ENCODE results near the gene PNPLA2. TPM values are rescaled to one million over a fixed set of nuclear protein-coding genes. Genes with fewer than 3 reads are reported as not detected.

The PNPLA2 gene
- total RNA-seq, 1 experiment from 2014 or later: 66.5 TPM

GRCh38 chr11:842370-843002, 23.8 kb downstream of the PNPLA2 start, which contains the start of the genes POLR2L and TSPAN4 (continued):
- TF ChIP-seq, protein P1, sequence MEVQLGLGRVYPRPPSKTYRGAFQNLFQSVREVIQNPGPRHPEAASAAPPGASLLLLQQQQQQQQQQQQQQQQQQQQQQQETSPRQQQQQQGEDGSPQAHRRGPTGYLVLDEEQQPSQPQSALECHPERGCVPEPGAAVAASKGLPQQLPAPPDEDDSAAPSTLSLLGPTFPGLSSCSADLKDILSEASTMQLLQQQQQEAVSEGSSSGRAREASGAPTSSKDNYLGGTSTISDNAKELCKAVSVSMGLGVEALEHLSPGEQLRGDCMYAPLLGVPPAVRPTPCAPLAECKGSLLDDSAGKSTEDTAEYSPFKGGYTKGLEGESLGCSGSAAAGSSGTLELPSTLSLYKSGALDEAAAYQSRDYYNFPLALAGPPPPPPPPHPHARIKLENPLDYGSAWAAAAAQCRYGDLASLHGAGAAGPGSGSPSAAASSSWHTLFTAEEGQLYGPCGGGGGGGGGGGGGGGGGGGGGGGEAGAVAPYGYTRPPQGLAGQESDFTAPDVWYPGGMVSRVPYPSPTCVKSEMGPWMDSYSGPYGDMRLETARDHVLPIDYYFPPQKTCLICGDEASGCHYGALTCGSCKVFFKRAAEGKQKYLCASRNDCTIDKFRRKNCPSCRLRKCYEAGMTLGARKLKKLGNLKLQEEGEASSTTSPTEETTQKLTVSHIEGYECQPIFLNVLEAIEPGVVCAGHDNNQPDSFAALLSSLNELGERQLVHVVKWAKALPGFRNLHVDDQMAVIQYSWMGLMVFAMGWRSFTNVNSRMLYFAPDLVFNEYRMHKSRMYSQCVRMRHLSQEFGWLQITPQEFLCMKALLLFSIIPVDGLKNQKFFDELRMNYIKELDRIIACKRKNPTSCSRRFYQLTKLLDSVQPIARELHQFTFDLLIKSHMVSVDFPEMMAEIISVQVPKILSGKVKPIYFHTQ (CRISPR knock-in tag; IDR thresholded peaks at IDR 0.05): no peak
- TF ChIP-seq MYBL2 (CRISPR knock-in tag; IDR thresholded peaks at IDR 0.05) (0 out of 2 replicates have a peak, but pooled peaks have one; percentile 55), RELA (CRISPR knock-in tag; IDR thresholded peaks at IDR 0.05; ENCODE audit: borderline replicate concordance) (peak; percentile 62; the same call in 1 of the 2 replicates), EMX1 (CRISPR knock-in tag; IDR thresholded peaks at IDR 0.05) (0 out of 2 replicates have a peak, but pooled peaks have one; percentile 51), ZNF671 (CRISPR knock-in tag; IDR thresholded peaks at IDR 0.05) (no peak), IRF2 (CRISPR knock-in tag; IDR thresholded peaks at IDR 0.05; ENCODE audit: borderline replicate concordance, low read depth) (no peak)
- TF ChIP-seq, protein P2, sequence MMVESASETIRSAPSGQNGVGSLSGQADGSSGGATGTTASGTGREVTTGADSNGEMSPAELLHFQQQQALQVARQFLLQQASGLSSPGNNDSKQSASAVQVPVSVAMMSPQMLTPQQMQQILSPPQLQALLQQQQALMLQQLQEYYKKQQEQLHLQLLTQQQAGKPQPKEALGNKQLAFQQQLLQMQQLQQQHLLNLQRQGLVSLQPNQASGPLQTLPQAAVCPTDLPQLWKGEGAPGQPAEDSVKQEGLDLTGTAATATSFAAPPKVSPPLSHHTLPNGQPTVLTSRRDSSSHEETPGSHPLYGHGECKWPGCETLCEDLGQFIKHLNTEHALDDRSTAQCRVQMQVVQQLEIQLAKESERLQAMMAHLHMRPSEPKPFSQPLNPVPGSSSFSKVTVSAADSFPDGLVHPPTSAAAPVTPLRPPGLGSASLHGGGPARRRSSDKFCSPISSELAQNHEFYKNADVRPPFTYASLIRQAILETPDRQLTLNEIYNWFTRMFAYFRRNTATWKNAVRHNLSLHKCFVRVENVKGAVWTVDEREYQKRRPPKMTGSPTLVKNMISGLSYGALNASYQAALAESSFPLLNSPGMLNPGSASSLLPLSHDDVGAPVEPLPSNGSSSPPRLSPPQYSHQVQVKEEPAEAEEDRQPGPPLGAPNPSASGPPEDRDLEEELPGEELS (CRISPR knock-in tag; IDR thresholded peaks at IDR 0.05): peak; percentile 68; the same call in 1 of the 2 replicates

GRCh38 chr11:843086-843734, 24.5 kb downstream of the PNPLA2 start:
- H3K27ac Mint-ChIP-seq: no peak overlapping the region
- CTCF ChIA-PET: interaction anchor here (0.6 to 5.9 kb wide), 7 partner anchors 9 to 116 kb away, joined by 3 to 82 read pairs (median 7); partner anchors contain the start of genes CD151 and CRACR2B
- no peak for DNase-seq (ENCODE audit: low spot score)
- H3K4me3 Mint-ChIP-seq: peak overlapping the region; percentile 75
- no peaks in the 10 kb centered on the region for H3K9me3 Mint-ChIP-seq
- ATAC-seq: no peak
- H3K4me1 Mint-ChIP-seq: peaks cover 23% of the 10 kb centered on the region
- POLR2A ChIA-PET: interaction anchor here (0.7 to 2.9 kb wide), 12 partner anchors 9 to 101 kb away, joined by 3 to 35 read pairs (median 6); partner anchors contain the start of genes CD151, CRACR2B and PNPLA2
- TF ChIP-seq CTCF (IDR thresholded peaks at IDR 0.05): 0 out of 2 replicates have a peak, but pooled peaks have one; percentile 3
- no peak for TF ChIP-seq NR3C1 (CRISPR knock-in tag; conservative IDR thresholded peaks at IDR 0.05; ENCODE audit: low read depth)
- H3K36me3 Mint-ChIP-seq: peaks cover 13% of the 10 kb centered on the region
- no peaks in the 10 kb centered on the region for H3K27me3 Mint-ChIP-seq (ENCODE audit: low read depth)

GRCh38 chr11:843818-844692, 25.3 kb downstream of the PNPLA2 start:
- ChIA-PET CTCF (interaction anchor here (0.6 to 5.9 kb wide), 15 partner anchors 12 to 703 kb away, joined by 3 to 82 read pairs (median 4); partner anchors contain the start of genes CD151, CRACR2B, PNPLA2 and RPLP2), POLR2A (interaction anchor here (0.7 to 2.9 kb wide), 17 partner anchors 10 to 206 kb away, joined by 3 to 35 read pairs (median 4); partner anchors contain the start of genes CRACR2B, GATD1, PNPLA2 and TALDO1)
- H3K9me3 Mint-ChIP-seq: no peaks in the 10 kb centered on the region
- H3K27me3 Mint-ChIP-seq (ENCODE audit: low read depth): no peaks in the 10 kb centered on the region
- H3K4me1 Mint-ChIP-seq: peaks cover 21% of the 10 kb centered on the region
- H3K36me3 Mint-ChIP-seq: peaks cover 8% of the 10 kb centered on the region
- ATAC-seq (peak; percentile 64), DNase-seq (ENCODE audit: low spot score) (peak; percentile 88)
- peak overlapping the region; percentile 75 for H3K4me3 Mint-ChIP-seq
- peak overlapping the region; percentile 60; the same call in 1 of the 2 replicates for H3K27ac Mint-ChIP-seq
- TF ChIP-seq FOXK1 (CRISPR knock-in tag; IDR thresholded peaks at IDR 0.05) (peak; percentile 92), TEAD4 (CRISPR knock-in tag; IDR thresholded peaks at IDR 0.05) (peak; percentile 99), IRF2 (CRISPR knock-in tag; IDR thresholded peaks at IDR 0.05; ENCODE audit: borderline replicate concordance, low read depth) (no peak), CBFB (CRISPR knock-in tag; IDR thresholded peaks at IDR 0.05; ENCODE audit: low read depth) (no peak), ZBTB21 (CRISPR knock-in tag; IDR thresholded peaks at IDR 0.05; ENCODE audit: borderline replicate concordance) (no peak), PRRX2 (CRISPR knock-in tag; IDR thresholded peaks at IDR 0.05) (no peak), FOXP1 (CRISPR knock-in tag; IDR thresholded peaks at IDR 0.05; ENCODE audit: borderline replicate concordance) (no peak; the same call in 1 of the 2 replicates), TP53 (CRISPR knock-in tag; IDR thresholded peaks at IDR 0.05) (no peak), ZNF396 (CRISPR knock-in tag; IDR thresholded peaks at IDR 0.05; ENCODE audit: borderline replicate concordance) (no peak)
- TF ChIP-seq, protein P3, sequence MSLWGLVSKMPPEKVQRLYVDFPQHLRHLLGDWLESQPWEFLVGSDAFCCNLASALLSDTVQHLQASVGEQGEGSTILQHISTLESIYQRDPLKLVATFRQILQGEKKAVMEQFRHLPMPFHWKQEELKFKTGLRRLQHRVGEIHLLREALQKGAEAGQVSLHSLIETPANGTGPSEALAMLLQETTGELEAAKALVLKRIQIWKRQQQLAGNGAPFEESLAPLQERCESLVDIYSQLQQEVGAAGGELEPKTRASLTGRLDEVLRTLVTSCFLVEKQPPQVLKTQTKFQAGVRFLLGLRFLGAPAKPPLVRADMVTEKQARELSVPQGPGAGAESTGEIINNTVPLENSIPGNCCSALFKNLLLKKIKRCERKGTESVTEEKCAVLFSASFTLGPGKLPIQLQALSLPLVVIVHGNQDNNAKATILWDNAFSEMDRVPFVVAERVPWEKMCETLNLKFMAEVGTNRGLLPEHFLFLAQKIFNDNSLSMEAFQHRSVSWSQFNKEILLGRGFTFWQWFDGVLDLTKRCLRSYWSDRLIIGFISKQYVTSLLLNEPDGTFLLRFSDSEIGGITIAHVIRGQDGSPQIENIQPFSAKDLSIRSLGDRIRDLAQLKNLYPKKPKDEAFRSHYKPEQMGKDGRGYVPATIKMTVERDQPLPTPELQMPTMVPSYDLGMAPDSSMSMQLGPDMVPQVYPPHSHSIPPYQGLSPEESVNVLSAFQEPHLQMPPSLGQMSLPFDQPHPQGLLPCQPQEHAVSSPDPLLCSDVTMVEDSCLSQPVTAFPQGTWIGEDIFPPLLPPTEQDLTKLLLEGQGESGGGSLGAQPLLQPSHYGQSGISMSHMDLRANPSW (CRISPR knock-in tag; conservative IDR thresholded peaks at IDR 0.05; ENCODE audit: low read depth): no peak
- TF ChIP-seq, protein P4, sequence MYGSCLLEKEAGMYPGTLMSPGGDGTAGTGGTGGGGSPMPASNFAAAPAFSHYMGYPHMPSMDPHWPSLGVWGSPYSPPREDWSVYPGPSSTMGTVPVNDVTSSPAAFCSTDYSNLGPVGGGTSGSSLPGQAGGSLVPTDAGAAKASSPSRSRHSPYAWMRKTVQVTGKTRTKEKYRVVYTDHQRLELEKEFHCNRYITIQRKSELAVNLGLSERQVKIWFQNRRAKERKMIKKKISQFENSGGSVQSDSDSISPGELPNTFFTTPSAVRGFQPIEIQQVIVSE (CRISPR knock-in tag; IDR thresholded peaks at IDR 0.05; ENCODE audit: borderline replicate concordance): no peak
